KOPT-K1 (cell line): ENCODE data around the gene BTLA.
"Not testable (repeated sequence)": the region's sequence is repeated elsewhere in the genome, so short reads cannot be mapped to it uniquely, and the experiment has no call there.

Experiments used
- H3K27ac ChIP-seq: fragments of 200-600 bp; sonication (generic); 2 replicates; pipeline ENCODE4 v1.5.1; 2016; ENCODE audit warnings: antibody characterized with exemption, mild to moderate bottlenecking, low read depth, low read length; ENCODE audit not compliant: poor library complexity, severe bottlenecking
- H3K36me3 ChIP-seq: fragments of 200-600 bp; sonication (generic); 2 replicates; pipeline ENCODE4 v1.5.1; 2017; ENCODE audit warnings: antibody characterized with exemption, mild to moderate bottlenecking, low read length, moderate library complexity; ENCODE audit not compliant: insufficient read depth
- H3K9me3 ChIP-seq: fragments of 200-600 bp; sonication (generic); 2 replicates; pipeline ENCODE4 v1.5.1; 2017; ENCODE audit warnings: antibody characterized with exemption, low read length, mild to moderate bottlenecking; ENCODE audit not compliant: insufficient read depth, poor library complexity, severe bottlenecking

BTLA gene

GRCh38 chr3:112503304-112503972, 4.2 kb upstream of the BTLA start:
- Histone ChIP-seq H3K36me3 (no peaks in the 10 kb centered on the region), H3K27ac (no peak overlapping the region), H3K9me3 (no peaks in the 10 kb centered on the region)

GRCh38 chr3:112500621-112501020, 1.3 kb upstream of the BTLA start:
- H3K9me3 ChIP-seq, result no peaks in the 10 kb centered on the region
- H3K36me3 ChIP-seq, result no peaks in the 10 kb centered on the region
- H3K27ac ChIP-seq, result no peak overlapping the region

- no peaks in the 10 kb centered on the region for H3K36me3 ChIP-seq
- H3K9me3 ChIP-seq, result no peaks in the 10 kb centered on the region
- no peak overlapping the region for H3K27ac ChIP-seq
Observed at GRCh38 chr3:112497897-112498548, 1.2 kb downstream of the BTLA start.

- Histone ChIP-seq H3K36me3 (no peaks in the 10 kb centered on the region), H3K9me3 (no peaks in the 10 kb centered on the region), H3K27ac (no peak overlapping the region)
Observed at GRCh38 chr3:112496366-112497067, 2.8 kb downstream of the BTLA start.

- H3K36me3 ChIP-seq, H3K9me3 ChIP-seq, H3K27ac ChIP-seq: not testable (repeated sequence)
Observed at GRCh38 chr3:112494448-112494767, 4.9 kb downstream of the BTLA start.

GRCh38 chr3:112492124-112492523, 7.1 kb downstream of the BTLA start:
- Histone ChIP-seq H3K9me3 (no peaks in the 10 kb centered on the region), H3K36me3 (no peaks in the 10 kb centered on the region), H3K27ac (no peak overlapping the region)

GRCh38 chr3:112491373-112491772, 7.9 kb downstream of the BTLA start:
- no peaks in the 10 kb centered on the region for H3K36me3 ChIP-seq
- no peaks in the 10 kb centered on the region for H3K9me3 ChIP-seq
- H3K27ac ChIP-seq, result no peak overlapping the region

- H3K27ac ChIP-seq, result no peak overlapping the region
Observed at GRCh38 chr3:112489674-112490479, 9.4 kb downstream of the BTLA start.

GRCh38 chr3:112486811-112487505, 12.3 kb downstream of the BTLA start:
- Histone ChIP-seq H3K27ac (no peak overlapping the region), H3K9me3 (no peaks in the 10 kb centered on the region), H3K36me3 (no peaks in the 10 kb centered on the region)

More at GRCh38 chr3:112489674-112490479, 9.4 kb downstream of the BTLA start:
- Histone ChIP-seq H3K36me3 (no peaks in the 10 kb centered on the region), H3K9me3 (no peaks in the 10 kb centered on the region)

GRCh38 chr3:112484352-112484751, 14.9 kb downstream of the BTLA start:
- Histone ChIP-seq H3K27ac (no peak overlapping the region), H3K36me3 (no peaks in the 10 kb centered on the region), H3K9me3 (no peaks in the 10 kb centered on the region)

GRCh38 chr3:112482675-112483074, 16.6 kb downstream of the BTLA start:
- Histone ChIP-seq H3K36me3 (no peaks in the 10 kb centered on the region), H3K9me3 (no peaks in the 10 kb centered on the region), H3K27ac (no peak overlapping the region)

GRCh38 chr3:112481302-112481721, 18.0 kb downstream of the BTLA start:
- no peaks in the 10 kb centered on the region for H3K9me3 ChIP-seq
- H3K27ac ChIP-seq, result no peak overlapping the region
- no peaks in the 10 kb centered on the region for H3K36me3 ChIP-seq

- Histone ChIP-seq H3K9me3 (no peaks in the 10 kb centered on the region), H3K36me3 (no peaks in the 10 kb centered on the region), H3K27ac (no peak overlapping the region)
Observed at GRCh38 chr3:112477891-112478290, 21.4 kb downstream of the BTLA start.

GRCh38 chr3:112476346-112476745, 22.9 kb downstream of the BTLA start:
- no peaks in the 10 kb centered on the region for H3K9me3 ChIP-seq
- H3K27ac ChIP-seq, result no peak overlapping the region
- H3K36me3 ChIP-seq, result no peaks in the 10 kb centered on the region

GRCh38 chr3:112474796-112475195, 24.5 kb downstream of the BTLA start:
- Histone ChIP-seq H3K27ac (no peak overlapping the region), H3K9me3 (no peaks in the 10 kb centered on the region), H3K36me3 (no peaks in the 10 kb centered on the region)
